ENCODE measurements around the gene OTOP3.
A peak's percentile ranks its signal among the peaks of the same experiment; 100 is the strongest.

The OTOP3 gene

DNA sequence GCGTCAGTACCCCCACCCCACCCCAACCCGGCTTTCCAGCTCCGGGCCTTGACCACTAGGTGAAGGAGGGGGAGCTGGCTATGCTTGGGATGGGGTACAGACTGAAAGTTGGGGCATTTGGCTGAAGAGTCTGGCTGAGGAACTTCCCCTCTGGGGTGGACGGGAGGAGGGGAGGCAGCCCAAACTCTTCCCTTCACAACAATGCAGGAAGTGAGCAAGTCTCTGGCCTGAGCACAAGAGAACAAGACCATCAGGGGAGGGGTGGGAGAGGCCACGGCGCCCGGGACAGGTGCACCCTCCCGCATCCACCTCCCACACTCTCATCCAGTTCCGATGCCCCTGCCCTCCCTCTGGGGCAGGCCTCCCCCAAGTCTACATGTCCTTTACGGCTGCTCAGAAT is 18.3 kb upstream of the OTOP3 start:
- DNase-seq, result no peak

DNA sequence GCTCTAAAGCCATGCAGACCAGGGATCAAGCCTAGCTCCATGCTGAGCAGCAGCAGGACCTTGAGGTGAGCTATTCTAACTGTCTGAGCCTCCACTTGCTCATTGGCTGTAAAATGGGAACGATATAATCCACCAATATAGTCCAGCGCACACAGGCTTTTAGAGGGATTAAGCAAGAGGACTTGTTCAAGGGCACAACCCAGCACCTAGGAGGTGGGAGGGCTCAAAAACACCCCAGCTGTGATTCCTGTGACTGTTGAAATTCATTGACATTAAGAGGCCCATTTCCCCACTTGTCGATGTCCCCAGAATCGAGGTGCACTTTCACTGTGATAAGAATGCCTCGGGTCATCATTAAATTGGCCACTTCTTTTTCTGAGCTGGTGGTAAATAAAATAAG is 16.8 kb upstream of the OTOP3 start:
- no peak for DNase-seq

GRCh38 chr17:74919440-74920305 is 16.0 kb upstream of the OTOP3 start:
- no peak for DNase-seq

DNA sequence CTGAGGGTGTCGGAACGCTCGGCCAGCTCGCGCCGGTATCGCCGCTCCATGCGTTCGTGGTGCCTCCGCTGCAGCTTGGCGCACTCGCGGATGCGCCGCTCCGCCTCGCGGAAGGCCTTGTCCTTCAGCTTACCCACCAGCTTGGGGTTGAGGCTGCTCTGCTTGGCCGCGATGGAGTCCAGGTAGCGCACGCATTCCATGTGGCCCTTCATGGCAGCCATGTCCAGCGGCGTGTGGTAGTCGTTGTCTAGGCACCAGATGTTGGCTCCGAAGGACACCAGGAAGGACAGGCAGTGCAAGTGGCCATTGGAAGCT is 15.4 kb upstream of the OTOP3 start:
- DNase-seq, result no peak

- no peak for DNase-seq
Measured at GRCh38 chr17:74920642-74921025, 15.1 kb upstream of the OTOP3 start.

GRCh38 chr17:74921026-74921681 is 14.5 kb upstream of the OTOP3 start:
- no peak for DNase-seq

GRCh38 chr17:74921769-74922168 is 13.9 kb upstream of the OTOP3 start:
- no peak for DNase-seq

DNA sequence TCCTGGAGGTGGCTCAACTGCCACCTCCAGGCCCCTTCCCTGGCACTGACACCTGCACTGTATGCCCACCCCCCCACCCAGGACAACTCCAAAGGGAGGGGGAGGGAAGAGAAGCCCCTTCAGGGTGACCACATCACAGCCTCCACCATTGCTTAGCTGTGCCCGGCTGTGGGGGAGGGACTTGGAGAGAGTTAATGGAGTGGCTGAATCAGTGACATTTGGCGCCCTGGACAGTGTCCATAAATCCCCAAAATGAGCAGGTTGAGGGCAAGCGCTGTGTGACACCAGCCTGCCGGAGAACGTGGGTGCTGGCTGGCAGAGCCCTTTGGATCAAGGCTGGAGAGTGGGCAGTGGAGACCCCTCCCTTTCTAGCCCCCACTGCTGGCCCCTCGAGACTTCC is 13.5 kb upstream of the OTOP3 start:
- DNase-seq, result no peak

DNA sequence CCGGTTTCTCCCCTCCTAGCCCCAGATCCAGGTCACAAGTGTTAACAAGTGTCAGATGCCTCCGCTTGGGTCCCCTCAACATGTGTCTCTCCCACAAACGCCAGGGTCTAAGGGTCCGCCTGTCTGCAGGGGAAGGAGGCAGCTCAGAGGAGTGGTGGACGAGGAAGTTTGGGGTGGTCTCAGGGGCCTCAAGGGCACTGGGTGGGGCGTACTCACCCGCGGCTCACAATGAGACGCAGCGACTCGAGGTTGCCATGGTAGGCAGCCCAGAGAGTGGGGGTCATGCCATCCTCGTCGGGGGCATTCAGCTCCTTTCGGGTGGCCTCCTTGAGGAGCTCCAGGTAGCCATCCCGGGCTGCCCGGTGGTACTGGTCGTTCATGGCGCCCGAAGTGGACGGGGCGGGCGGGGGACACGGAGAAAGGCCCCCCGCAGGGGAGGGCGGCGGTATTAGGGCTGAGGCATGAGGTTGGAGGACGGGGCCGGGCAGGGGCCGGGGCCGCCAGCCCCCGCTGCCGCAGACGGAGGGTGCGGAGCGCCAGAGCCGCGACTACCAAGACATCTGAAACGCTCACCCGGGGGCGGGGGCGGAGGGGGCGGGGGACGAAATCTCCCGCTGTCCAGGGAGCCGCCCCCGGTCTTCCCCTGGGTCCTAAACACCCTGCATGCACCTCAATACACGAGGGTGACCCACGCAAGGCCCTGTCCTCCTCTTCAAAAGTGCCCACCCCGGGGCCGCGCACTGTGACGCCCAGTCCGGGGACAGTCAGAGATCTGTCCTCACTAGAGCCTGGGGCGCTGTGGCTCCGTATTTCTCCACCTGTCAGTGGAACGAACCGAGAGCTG is 12.8 kb upstream of the OTOP3 start, which contains the start of gene USH1G:
USH1G (minus strand) TSS at position 562 of the 844 bp plus-strand sequence; CDS start at position 380, 182 bp downstream.
- peak; percentile 5 for DNase-seq

GRCh38 chr17:74923538-74924249 is 12.0 kb upstream of the OTOP3 start:
- DNase-seq, result peak; percentile 68

DNA sequence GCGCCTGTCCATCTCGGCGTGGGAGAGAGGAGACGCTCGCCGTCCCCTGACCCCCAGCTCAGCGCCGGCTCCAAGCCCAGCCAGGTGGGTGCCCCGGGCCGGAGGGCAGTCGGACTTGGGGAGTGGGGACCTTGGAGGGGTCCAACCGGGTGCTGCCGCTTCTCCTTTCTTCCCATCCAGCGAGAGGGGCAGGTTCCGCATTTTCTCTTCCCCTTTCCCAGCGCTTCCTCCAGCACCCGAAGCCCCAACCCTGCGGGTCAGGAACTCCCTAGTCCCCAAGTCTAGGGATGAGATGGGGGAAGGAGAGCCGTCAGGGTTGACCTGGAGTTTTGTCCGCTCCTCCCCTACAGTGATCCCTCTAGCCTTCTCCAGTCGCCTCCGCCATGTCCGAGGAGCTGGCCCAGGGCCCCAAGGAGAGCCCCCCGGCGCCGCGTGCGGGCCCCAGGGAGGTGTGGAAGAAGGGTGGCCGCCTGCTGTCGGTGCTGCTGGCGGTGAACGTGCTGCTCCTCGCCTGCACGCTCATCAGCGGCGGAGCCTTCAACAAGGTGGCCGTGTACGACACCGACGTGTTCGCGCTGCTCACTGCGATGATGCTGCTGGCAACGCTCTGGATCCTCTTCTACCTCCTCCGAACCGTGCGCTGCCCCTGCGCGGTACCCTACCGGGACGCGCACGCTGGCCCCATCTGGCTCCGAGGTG is 11.3 kb upstream of the OTOP3 start, which contains the start of gene OTOP2:
OTOP2 (plus strand) TSS at position 24 of the 699 bp plus-strand sequence; CDS start at position 384, 360 bp downstream.
- no peak for DNase-seq

DNA sequence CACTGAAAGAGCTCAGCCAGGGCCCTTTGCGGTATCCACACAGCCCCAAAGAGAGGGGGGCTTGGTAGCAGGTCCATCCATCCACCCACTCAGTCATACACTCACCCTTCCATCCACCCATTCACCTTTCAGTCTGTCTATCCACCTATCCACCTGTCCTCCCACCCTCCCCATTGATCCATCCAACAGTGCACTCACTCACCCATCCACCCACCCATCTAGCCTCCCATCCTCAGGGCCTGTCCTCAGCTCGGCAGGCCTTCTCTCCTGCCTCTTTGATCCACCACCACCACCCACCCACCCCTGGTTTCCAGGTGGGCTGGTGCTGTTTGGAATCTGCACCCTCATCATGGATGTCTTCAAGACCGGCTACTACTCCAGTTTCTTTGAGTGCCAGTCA is 10.5 kb upstream of the OTOP3 start:
- DNase-seq, result no peak

DNA sequence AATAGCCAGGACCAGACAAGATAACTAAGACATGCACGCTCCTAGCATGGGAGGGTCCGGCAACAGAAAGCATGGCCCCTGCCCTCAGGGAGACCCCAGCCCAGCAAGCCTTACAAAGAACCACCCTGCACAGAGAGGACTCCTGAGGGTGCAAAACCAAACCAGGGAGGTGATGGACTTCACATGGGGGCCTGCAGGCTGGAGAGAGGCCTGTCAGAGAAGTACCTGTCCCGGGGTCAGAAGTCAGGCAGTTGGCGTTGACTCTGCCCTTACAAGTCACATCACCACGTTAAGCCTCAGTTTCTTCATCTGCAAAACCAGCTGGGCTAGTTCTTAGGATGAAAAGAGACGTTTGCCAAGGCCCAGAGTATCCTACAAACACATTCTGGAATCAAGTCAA is 6.9 kb upstream of the OTOP3 start:
- no peak for DNase-seq

- DNase-seq, result no peak
Measured at GRCh38 chr17:74930535-74931036, 5.1 kb upstream of the OTOP3 start.

DNA sequence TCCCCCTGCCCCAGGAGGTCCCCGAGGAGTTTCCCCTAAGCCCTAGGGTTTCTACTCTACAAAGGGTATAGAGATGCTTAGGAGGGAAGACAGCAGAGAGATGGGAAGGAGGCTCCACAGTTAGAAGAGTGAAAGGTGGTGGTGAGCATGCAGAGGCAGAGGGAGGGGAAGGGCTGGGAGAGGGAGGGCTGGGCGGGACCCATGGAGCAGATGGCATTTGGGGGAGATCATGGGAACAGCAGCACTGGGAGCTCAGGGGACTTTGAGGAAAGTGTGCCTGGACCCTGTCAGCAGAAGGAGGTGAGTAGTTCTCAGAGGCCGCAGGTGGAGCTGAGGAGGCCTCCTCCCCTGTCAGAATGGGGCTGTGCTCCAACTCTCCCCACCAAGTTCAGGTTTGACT is 650 bp upstream of the OTOP3 start:
- DNase-seq, result no peak

GRCh38 chr17:74936470-74936799 is 737 bp downstream of the OTOP3 start:
- no peak for DNase-seq

DNA sequence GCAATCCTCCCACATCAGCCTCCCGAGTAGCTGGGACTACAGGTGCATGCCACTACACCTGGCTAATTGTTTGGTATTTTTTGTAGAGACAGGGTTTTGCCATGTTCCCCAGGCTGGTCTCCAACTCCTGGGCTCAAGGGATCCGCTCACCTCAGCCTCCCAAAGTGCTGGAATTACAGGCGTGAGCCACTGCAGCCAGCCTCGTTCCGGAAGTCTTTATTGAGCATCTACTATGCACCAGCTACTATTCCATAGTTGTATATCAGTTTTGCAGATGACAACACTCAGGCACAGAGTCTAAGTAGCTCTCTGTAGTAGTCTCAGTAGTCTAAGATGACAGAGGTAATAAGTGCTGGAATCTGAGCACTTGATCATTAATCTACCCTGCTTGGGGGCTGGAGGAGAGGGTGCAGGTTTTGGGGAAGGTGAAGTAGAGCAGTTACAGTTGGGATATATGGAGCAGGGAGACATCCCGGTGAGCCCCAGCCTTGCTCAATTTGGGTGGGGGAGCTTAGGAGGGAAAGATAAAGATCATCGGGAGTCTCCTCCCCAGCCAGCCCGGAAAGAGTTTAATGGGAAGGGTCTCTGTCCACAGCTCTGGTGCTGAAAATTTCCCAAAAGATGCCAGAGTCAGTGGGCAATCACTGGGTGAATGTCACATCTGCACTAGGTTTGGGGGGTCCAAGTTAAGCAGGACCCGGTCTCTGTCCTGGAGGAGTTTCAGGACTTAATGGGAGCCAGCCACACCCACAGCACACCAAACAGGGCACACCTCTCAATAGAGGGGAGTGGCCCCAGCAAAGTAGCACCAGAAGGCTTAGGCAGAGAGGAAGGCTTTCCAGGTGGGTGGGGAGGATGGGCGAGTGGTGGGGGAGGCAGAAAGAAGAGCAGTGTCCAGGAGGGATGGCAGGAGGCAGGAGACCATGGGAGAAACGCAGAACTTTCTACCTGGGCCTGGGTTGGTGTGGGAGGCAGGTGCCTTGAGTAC is 1.7 kb downstream of the OTOP3 start:
- no peak for DNase-seq

DNA sequence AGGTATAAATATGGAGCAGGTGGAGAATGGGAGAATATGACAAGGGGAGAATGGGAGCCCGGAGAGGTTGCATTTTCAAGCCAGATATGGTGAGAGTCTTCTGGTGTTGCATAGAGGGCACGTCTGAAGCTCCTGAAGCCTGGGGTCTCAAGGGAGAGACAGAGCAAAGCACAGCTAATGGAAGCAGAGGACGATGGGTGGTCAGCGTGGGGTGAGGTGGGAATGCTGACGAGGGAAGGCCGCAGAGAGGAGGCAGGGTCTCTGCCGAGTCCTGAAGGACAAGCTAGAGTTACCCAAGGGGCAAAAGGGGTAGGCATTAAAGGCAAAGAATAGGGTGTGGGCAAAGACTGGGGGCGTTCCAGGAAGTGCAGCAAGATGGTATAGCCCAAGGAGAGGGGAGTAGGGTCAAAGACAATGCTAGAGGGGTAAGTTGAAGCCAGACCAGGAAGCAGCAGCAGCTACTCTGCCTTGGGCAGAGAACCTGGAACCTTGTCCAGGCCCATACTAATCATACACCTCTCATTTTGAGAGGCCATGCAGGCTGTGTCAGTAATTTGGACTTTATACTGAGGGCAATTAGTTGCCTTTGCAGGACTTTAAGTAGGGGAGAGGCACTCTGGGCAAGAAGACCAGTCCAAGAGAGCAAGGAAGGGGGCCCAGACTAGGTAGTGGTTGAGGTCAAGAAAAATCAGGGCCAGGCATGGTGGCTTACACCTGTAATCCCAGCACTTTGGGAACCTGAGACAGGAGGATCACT is 2.7 kb downstream of the OTOP3 start:
- no peak for DNase-seq

DNA sequence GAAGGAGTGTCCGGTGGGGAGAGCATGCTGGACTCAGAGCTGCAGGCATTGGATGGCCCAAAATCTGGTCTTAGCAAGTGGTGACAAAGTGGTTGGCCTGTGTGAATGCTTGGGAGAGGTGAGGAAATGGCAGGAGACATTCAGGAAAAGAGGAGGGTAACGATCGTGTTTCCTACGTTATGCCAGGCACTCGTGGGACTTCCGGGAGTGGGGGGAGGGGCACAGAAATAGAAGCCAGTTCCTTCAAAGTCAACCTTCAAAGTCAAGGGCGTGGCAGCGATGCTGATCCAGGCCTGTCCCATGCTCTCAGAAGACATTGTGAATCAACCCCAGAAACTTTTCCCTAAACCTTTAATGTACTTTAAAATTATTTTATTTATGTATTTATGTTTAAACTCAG is 3.8 kb downstream of the OTOP3 start:
- DNase-seq, result no peak

DNA sequence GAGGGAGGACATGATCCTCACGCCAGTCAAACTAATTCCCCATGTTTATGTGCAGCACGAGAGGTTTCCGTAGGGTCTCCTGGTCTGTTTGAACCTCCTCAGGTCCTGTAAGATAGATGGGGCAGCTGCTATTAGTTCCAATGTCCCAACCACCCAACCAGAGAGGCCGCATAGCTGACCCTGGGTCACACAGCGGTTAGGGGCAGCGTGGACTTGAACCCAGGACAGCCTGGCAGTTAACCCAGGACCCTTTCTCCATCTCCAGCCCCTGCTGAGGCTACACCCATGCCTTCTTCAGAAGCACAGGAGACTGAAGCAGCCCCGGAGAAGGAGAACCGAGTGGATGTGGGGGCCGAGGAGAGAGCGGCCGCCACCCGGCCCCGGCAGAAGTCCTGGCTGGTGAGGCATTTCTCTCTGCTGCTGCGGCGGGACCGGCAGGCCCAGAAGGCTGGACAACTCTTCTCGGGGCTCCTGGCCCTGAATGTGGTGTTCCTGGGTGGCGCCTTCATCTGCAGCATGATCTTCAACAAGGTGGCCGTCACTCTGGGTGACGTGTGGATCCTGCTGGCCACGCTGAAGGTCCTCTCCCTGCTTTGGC is 5.5 kb downstream of the OTOP3 start:
- DNase-seq, result no peak
